ENCODE results near the gene NUDC.
"Not testable (repeated sequence)": the region's sequence is repeated elsewhere in the genome, so short reads cannot be mapped to it uniquely, and the experiment has no call there.

The NUDC gene

DNA sequence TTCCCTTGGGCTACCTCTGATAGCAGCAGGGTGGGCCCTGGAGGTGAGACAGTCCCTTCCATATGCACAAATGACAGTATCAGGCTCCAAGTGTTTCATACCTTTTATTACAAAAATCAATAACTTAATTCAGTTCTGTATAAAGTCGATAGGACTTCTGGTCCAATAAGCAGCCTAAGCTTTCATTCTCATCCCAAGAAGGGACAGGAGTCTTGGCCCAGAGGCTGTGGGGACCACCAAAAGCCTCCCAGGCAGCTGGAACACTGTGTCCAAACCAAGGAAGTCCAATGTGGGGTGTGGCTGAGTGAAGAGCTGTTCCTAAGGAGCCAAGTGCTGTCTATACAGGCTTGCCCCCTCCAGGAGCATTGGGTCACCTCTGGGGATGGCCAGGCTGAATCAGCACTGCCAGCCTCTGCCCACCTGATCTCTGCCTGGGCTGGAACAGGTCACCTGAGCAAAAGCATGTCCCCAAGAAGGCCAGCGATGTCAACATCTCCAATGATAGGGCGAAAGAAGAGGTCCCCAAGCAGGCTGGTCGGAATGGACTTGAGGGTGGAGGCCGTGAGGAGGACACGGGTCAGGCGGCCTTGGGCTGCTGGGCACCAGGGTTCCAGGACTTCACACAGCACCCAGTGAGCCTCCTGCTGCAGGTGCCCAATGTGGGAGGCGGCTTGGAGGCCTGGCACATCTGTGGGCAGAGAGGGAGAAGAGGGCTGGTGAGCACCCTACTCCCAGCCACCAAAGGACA, 10.0 kb upstream of the NUDC start:
- DNase-seq: no peak

DNA sequence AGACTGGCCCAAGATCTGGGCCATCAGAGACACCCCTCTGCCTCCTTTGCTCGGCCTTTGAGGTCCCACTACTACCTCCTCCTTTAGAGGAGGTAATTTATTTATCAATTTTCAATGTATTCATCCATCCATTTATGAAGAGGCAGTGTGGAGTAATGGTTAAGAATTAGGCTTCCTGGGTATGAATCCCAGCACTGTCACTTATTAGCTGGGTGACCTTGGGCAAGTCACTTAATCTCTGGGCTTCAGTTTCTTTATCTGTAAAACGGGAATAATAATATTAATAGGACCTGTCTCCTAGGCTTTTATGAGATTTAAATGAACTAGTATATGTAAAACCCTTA, 9.4 kb upstream of the NUDC start:
- no peak for DNase-seq

DNA sequence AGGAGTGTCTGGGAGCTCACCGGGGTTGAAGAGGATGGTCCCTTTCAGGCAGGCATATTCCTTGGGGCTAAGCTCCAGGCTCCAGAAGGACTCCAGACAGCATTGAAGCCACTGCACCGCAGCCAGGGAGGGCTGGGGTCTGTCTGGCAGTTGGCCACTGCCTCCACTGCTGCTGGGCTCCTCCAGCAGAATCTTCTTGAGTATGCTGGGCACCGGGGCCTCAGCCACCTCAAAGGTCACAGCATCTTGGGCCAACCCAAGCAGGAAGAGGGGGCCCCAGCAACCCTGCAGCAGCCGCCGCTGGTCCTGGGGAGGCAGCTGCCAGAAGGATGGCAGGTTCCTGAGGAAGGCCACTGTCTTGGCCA, 8.2 kb upstream of the NUDC start:
- no peak for DNase-seq

DNA sequence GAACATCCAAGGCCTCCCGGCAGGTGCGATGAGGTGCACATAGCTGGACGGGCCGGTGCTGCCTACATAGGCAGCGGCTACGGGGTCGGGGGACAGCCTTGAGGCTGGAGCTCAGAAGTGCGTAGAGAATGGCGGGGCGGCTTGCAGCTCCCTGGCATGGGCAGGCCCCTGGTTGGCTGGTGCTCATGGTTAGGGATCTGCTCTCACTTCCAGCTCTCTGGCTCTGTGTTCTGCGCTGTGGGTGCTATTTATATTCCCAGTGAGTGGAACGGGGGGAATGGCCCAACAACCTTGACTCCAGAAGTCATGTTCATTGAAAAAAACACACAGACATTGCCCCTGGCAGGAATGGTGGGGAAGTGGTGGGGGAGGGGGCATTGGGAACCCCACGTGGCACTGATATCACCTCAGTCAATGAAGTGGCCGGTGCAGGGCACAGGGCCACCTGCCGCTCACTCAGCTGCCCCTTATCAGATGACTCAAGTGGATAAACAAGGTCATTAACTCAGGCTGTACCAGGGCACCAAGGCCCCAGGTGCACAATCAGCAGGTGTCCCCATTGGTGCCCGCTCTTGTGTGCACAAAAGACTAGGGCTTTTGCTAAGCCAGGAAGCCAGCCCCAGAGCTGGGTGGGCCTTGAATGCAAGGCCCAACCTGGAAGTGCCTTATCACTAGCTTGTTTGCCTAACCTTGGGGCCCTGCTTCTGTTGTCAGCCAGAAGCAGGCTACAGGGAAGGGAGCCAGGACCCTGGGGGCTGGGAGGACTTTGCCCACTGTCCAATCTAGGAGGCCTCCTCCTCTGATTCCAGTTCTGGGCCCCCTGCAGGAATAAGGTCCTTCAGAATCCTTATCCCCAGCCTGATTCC, 7.6 kb upstream of the NUDC start, which contains the start of gene NR0B2:
Gene NR0B2, minus strand, starts transcription at position 222 of the 866 bp plus-strand sequence. Its CDS starts 35 bp downstream, at position 187.
- no peak for DNase-seq

DNA sequence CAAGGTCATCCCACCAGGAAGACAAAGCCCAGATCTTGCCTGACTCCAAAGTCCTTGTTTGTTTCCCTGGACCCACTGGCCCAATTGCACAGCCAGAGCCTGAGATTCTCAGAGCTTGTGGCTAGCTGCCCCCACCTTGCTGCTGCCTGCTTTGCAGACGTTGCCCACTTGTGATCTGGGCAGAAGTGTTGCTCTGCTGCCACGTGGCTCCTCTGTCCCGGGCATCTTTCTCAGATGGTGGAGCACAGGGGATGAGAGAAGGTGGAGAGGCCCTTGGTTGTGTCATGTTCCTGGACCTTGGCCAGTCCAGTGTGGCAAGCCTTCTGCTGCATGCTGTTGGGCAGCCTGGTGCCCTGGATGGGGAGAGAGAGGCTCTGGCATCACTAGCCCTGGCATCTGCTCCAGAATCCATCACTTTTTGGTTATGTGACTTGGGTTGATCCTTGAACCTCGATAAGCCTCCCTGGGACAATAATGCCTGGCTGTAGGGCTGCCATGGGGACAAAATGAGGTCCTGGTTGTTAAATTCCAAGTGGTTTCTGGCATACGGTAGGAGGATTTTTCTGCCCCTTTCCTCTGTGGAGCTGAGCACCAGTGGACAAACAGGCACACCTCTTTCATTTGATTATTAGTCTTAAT, 6.2 kb upstream of the NUDC start:
- no peak for DNase-seq

DNA sequence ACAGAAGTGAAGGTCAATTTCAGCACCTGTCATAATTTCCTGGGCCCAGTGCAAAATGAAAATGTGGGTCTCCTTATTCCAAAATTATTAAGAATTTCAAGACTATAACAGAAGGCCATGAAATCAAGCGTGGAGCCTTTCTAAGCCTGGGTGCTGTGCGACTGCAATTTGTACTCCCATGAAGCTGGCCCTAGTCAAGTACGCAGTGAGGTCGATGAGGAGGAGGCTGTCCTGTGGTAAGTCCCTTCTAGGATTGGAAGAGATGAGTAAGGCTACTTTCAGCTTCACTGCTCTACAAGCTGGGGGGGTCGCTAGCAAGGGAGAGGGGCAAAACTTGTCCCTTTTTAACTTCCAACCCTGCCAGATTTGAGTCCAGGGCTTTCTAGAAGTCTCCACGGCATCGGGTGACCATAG, 410 bp upstream of the NUDC start:
- no peak for DNase-seq

DNA sequence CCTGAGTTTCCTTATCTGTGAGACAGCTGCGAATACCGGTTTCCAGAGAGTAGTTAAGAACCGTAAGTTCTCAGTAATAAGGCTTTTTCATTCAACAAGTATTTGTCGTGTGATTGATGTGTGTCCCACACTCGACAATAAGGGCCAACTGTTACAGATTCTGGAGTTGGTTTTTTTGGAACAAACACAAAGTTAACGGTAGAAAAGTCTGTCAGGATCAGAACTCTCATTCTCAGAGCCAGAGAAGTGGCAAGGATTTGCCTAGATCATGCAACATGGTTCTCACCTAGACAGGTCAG, 837 bp downstream of the NUDC start:
- no peak for DNase-seq

DNA sequence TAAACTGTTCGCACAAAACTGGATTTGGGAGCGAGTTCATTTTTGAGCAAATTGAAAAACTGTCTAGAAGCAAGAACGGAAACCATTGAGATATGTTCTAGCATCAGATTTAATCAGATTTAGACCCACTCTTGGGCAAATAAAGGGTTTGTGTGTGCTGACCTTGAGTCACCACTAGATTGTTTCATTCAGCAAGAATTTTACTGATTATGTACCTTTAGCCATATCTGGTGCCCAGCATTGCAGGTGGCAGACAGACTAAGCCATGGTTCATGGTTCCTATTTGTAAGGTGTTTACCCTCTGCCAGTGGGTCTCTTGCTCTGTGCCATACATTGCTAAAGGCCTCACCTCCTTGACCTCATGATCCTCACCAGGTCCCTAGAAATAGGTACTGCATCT, 1.4 kb downstream of the NUDC start:
- no peak for DNase-seq

DNA sequence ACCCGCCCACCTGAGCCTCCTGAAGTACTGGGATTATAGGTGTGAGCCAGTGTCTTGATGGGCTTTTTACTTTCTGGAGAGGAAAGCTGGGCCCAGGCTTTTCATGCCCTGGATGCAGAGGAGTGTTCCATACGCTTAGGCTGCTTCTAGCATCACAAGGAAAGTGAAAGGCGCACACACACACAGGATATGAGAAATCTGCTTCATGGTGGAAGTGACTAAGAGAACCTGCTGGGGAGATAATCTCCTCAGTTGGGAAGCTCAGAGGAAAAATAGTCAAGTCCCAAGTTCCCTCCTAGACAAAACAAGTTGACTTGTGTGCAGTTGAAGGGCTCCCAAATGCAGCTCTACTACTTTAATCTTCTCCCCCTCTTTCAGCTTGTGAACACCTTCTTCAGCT, 2.2 kb downstream of the NUDC start:
- DNase-seq: no peak

DNA sequence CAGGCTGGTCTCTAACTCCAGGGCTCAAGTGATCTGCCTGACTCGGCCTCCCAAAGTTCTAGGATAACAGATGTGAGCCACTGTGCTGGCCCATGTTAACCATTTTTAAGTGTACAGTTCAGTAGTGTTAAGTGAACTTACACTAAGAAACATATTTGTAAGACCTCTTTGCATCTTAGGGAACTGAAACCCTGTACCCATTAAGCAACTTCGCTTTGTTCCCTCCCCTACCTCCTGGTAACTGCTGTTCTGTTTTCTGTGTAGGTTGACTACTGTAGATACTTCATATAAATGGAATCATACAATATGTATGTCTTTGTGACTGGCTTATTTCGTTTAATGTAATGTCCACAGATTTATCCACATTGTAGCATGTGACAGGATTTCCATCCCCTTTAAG, 11.0 kb downstream of the NUDC start:
- no peak for DNase-seq

DNA sequence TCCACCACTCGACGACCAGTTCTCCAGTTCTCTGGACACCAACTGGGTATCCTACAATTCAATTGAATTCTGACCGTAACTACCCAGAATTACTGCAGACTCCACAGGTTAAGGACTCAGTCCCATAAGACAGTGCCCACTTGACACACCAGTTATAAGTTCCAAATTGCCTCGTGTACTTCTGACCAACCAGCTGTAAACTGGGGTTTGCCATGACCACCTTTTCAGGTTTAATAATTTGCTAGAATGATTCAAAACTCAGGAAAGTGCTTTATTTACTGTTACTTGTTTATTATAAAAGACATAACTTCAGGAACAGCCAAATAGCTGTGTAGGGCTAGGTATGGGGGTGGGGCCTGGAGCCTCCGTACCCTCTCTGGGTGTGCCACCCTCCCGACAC, 15.3 kb downstream of the NUDC start:
- DNase-seq: no peak

DNA sequence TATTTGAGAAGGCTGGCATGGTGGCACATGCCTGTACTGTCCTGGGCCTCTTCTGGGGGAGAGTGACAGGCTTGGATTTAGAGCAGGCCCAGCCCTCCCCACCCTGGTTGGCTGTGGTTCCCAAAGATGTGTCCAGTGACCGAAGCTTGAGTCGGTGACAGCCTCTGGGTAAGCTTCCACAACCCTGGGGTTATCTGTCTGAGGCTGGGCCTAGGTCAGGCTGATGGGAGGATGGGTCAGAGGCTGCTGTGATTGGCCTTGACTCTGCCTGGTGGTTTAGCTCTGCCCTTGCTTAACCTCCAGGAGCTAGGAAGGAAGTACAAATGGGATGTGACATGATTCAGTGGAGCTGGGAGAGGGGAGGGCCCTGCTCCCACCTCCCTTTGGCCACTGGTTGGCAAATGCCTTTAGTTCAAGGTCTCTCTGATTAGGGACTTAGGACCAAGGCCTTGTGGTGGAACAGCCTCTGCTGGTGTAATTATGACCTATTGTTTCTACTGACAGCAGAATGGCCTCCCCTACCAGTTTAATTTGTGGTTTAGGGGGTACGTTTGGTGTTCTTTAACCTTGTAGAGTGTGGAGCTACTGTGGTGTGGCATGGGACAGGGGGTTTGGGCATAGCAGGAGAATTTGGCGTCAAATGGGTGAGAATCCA, 16.6 kb downstream of the NUDC start:
- no peak for DNase-seq

DNA sequence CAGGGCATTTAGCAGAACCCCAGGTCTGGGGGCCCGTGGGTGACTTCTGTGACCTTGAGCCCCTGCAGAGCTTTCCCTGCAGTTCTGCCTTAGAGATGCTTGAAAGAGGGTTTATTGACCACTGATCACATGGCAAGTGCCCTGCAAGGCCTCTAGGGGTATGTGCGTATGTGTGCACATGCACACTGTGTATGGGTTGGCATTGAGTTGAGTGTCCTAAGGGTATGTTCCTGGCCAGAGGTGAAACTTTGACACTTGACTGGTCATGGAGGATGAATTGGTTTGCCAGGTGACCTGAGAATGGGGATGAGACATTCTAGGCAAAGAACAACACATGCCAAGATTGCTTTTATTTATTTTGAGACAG, 17.1 kb downstream of the NUDC start:
- no peak for DNase-seq

DNA sequence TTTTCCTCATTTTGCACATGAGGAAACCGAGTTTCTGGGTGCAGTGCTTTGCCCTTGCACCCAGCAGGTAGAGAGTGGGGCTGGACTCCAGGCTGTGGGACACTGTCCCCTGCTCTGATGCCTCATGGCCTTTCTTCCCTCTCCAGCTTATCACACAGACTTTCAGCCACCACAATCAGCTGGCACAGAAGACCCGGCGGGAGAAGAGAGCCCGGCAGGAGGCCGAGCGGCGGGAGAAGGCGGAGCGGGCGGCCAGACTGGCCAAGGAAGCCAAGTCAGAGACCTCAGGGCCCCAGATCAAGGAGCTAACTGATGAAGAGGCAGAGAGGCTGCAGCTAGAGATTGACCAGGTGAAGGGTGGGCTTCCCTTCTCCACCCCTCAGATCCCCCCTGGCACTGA, 19.8 kb downstream of the NUDC start:
- no peak for DNase-seq

DNA sequence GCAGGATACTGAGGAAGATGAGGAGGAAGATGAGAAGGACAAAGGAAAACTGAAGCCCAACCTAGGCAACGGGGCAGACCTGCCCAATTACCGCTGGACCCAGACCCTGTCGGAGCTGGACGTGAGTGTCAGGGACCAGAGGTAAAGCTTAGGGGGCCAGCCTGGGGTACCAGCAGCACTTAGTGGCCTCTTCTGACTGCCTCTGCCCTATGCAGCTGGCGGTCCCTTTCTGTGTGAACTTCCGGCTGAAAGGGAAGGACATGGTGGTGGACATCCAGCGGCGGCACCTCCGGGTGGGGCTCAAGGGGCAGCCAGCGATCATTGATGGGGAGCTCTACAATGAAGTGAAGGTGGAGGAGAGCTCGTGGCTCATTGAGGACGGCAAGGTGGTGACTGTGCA, 21.1 kb downstream of the NUDC start:
- no peak for DNase-seq

DNA sequence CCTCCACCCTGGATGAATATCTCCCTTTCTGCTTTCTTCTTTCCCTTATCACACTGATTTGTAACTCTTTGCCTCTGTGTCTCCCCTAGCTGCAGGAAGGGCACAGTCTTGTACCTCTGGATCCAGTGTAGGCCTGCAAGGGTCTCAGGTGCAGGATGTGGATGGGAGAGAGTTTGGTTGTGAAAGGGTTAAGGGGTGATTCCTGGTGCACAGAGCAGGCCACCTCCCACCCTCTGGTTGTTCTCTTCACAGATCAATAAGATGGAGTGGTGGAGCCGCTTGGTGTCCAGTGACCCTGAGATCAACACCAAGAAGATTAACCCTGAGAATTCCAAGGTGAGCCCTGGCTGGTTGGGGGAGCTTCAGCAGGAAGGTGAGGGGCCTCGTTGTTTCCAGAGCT, 23.6 kb downstream of the NUDC start:
- DNase-seq: no peak

DNA sequence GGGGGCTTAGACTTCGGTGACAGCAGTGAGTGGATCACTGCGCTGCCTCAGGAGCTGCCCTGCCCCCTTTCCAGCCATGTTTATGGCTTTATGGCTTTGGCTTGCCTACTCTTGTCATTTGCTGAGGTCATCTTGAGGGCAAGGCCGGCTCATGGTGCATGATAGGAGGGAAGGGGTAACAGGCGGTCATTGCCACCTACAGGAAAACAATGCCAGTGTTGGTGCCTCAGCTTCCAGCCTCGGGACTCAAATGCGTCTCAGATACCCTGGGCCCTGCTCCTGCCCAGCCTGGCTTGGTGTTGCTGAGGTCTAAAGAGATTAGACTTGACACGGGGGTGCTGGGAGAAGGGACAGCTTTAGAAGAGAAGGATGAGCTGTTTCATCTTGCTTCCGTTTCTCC, 24.2 kb downstream of the NUDC start:
- DNase-seq: no peak

DNA sequence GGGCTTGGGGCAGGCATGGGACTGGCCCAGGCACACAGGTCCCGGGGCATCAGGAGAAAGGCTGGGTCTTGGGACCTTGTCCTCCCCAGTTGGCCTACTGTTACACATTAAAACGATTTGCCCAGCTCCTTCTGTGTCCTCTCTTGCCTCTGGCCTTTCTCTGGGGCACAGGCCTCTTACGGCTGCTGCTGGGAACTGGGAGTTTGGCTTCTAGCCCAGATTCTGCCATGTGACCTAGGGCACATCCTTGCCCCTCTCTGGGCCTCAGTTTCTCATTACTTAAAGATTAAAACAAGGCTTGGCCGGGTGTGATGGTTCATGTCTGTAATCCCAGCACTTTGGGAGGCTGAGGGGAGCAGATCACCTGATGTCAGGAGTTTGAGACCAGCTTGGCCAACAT, 24.7 kb downstream of the NUDC start:
- DNase-seq: no peak

DNA sequence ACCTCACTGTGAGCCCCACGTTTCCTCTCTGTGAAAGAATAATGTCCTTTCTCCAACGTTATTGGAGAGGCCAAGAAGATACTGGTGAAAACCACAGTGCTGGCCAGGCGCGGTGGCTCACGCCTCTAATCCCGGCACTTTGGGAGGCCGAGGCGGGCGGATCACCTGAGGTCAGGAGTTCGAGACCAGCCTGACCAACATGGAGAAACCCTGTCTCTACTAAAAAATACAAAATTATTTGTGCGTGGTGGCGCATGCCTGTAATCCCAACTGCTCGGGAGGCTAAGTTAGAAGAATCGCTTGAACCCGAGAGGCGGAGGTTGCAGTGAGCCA, 27.1 kb downstream of the NUDC start:
- not testable (repeated sequence) for DNase-seq

DNA sequence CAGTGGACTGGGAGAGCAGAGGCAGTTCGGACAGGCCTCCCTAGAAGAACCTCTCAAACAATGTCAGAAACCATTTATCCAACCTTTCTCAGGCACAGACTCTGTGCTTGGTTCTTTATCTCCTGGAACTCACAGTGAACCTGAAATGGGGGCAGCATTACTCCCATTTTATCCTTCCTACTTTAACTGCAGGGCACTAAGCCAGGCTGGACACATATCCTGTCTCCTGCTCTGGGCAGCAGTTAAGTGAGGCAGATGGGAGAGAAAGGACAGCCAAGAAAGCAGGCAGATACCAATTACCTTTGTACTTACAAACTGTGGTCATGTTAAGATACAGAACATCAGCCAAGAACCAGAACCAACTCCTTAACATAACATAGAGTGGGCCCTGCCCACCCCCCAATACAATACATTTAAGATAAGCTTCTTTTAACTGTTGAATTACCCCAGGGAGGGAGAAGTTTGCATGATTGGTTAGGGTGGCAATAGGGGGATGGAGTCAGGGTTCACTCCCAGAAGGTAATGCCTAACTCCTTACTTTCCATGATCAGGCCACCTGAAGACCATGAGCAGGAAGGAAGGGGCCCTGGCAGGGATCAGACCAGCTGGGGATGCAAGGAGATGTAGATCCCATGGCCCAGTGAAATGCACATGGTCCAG, 27.9 kb downstream of the NUDC start:
- no peak for DNase-seq

DNA sequence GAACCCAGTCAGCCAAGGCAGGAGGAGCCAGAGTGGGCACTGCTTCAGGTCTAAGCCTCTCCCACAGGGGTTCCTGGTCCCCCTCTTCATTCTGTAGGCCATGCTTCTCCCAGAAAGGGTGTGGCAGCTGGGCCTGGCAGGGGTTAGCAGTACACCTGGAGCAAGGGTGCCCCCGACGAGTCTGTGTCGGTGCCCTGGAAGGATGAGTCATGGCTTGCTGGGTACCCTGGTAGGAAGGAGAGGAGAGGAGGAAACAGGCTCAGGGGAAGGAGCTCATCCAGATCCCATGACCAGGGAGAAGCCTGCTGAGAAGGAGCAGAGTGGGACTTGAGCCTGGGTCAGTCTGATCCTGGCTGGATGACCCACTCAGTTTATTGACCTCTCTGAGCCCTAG, 28.4 kb downstream of the NUDC start:
- no peak for DNase-seq

DNA sequence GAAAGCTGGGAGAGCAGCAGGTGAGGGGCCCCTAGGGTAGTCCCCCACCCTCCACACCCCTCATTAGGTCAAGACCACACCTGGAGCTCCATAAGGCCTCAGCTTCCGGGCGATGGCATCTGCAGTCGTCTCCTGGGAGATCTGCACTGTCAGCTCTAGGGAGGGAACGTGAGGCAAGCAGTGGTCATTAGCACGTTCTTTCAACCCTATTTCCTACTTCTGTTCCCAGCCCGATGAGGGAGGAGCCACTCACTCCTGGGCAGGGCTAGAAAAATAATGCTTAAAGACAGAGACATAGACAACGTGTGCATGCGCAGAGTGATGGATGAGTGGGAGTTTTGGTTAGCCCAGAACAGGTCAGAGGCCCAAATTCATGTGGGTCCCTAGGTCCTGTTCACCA, 29.1 kb downstream of the NUDC start:
- no peak for DNase-seq

DNA sequence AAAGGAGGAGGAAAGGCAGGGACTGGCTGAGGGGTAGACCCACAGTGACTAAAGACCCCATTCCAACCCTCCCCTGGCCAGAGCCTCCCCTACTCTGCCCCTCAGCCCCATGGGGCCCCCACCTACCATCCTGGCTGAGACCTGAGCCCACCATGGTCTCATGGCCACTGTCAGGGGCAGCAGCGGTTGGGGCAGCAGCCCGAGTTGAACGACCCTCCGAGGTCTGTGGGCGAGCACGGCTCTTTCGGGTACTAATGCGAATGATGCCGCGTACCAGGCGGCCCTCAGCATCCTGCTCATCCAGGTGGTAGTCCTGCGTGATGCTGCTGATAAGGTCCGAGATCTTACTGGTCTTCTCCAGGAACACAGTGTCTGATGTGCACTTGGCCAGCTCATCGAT, 29.7 kb downstream of the NUDC start:
- DNase-seq: no peak

All from fibroblast of skin of scalp (primary cell).